H1 (cell line): Measurements from ENCODE around the gene ALOX5.

ENCODE experiments used
- ASH2L ChIP-seq: fragments of 200-600, 300-600 bp; sonication (generic); IDR thresholded peaks from one replicate; pipeline ENCODE4 v1.7.1; 2017; ENCODE audit warnings: low read length
- HDAC6 ChIP-seq: IDR thresholded peaks from one replicate; pipeline ENCODE4 v1.7.1; 2012; ENCODE audit warnings: low read depth, mild to moderate bottlenecking, inconsistent platforms, low read length, moderate library complexity
- SP1 ChIP-seq: IDR thresholded peaks from 2 replicates; pipeline ENCODE4 v1.6.1; 2011; ENCODE audit warnings: low read depth, low read length
- ZNF274 ChIP-seq: IDR thresholded peaks from 2 replicates; pipeline ENCODE4 v1.7.0; 2012; ENCODE audit warnings: low read length, borderline replicate concordance; ENCODE audit errors: extremely low read depth
- TF ChIP-seq, protein P1 (sequence below): IDR thresholded peaks from 2 replicates; pipeline ENCODE4 v1.6.1; 2011; ENCODE audit warnings: low read length, improper control_type of control experiment
- TF ChIP-seq, protein P2 (sequence below), 3 experiments: IDR thresholded peaks; 1 replicate in 2 of 3; 2 replicates in 1 of 3; pipeline versions ENCODE4 v1.5.1 to v1.6.1; 2011; ENCODE audit warnings: low read length in 3 of 3, mild to moderate bottlenecking in 3 of 3, inconsistent platforms in 2 of 3, low read depth in 1 of 3, moderate library complexity in 1 of 3; ENCODE audit not compliant: insufficient read depth in 1 of 3; ENCODE audit errors: control extremely low read depth in 1 of 3

DNA sequence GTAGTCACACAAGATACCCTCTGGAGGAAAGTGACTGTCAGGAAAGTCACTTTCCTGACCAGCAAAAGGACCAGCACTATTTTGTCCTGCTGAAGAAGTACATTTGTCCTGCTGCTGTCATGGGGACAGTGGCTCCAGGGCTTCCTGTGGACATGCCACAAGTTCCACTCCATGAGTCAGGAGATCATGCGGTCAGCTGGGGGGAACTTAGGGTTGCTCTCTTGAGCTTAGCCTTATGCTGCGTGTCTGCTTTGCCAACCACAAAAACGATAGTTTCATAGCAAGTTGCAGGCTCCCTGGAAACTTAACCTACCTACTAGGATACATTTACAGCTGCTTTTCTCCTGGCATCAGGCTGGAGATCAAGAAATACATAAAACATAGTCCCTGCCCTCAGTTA lies 19.8 kb upstream of the ALOX5 start:
- TF ChIP-seq ZNF274 (no peak), ASH2L (no peak), SP1 (no peak), HDAC6 (no peak)
- TF ChIP-seq, protein P1, sequence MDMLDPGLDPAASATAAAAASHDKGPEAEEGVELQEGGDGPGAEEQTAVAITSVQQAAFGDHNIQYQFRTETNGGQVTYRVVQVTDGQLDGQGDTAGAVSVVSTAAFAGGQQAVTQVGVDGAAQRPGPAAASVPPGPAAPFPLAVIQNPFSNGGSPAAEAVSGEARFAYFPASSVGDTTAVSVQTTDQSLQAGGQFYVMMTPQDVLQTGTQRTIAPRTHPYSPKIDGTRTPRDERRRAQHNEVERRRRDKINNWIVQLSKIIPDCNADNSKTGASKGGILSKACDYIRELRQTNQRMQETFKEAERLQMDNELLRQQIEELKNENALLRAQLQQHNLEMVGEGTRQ: no peak
- TF ChIP-seq, protein P2, sequence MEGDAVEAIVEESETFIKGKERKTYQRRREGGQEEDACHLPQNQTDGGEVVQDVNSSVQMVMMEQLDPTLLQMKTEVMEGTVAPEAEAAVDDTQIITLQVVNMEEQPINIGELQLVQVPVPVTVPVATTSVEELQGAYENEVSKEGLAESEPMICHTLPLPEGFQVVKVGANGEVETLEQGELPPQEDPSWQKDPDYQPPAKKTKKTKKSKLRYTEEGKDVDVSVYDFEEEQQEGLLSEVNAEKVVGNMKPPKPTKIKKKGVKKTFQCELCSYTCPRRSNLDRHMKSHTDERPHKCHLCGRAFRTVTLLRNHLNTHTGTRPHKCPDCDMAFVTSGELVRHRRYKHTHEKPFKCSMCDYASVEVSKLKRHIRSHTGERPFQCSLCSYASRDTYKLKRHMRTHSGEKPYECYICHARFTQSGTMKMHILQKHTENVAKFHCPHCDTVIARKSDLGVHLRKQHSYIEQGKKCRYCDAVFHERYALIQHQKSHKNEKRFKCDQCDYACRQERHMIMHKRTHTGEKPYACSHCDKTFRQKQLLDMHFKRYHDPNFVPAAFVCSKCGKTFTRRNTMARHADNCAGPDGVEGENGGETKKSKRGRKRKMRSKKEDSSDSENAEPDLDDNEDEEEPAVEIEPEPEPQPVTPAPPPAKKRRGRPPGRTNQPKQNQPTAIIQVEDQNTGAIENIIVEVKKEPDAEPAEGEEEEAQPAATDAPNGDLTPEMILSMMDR (IDR thresholded peaks at IDR 0.05; ENCODE audit: control extremely low read depth in 1 of 3, insufficient read depth in 1 of 3, low read depth in 1 of 3, low read length in 3 of 3): no peak
